ENCODE data around the gene FERD3L.
"Not testable (repeated sequence)": the region's sequence is repeated elsewhere in the genome, so short reads cannot be mapped to it uniquely, and the experiment has no call there.

FERD3L gene, protein sequence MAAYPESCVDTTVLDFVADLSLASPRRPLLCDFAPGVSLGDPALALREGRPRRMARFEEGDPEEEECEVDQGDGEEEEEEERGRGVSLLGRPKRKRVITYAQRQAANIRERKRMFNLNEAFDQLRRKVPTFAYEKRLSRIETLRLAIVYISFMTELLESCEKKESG

DNA sequence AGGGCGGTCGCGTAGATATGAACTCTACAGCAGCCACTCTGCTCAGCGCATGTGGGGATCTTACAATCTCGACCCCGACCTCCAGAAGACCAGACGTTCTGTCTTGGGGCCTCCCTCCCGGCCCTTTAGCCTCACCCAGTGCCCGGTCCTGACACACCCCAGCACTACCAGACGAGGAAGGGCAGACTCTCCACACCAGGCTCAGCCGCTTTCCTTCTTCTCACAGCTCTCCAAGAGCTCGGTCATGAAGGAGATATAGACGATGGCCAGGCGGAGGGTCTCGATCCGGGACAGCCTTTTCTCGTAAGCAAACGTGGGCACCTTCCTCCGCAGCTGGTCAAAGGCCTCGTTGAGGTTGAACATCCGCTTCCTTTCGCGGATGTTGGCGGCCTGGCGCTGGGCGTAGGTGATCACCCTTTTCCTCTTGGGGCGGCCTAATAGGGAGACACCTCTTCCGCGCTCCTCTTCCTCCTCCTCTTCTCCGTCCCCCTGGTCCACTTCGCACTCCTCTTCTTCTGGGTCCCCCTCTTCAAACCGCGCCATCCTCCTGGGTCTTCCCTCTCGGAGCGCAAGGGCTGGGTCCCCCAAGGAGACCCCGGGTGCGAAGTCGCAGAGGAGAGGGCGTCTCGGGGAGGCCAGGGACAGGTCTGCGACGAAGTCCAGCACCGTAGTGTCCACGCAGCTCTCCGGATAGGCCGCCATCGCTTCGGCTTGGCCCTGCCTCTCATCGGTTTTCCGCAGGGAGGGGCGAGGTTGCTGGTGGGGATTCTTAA, at the start of gene FERD3L:
Gene FERD3L, minus strand, starts transcription at position 761 of the 773 bp plus-strand sequence. Its CDS starts 59 bp downstream, at position 702.
- no peak for DNase-seq (ENCODE audit: low read depth)

DNA sequence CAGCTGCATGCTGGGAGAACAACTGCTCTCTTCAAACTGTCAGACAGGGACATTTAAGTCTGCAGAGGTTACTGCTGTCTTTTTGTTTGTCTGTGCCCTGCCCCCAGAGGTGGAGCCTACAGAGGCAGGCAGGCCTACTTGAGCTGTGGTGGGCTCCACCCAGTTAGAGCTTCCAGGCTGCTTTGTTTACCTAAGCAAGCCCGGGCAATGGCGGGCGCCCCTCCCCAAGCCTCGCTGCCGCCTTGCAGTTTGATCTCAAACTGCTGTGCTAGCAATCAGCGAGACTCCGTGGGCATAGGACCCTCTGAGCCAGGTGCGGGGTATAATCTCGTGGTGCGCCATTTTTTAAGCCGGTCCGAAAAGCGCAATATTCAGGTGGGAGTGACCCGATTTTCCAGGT, 49.2 kb upstream of the FERD3L start:
- DNase-seq (ENCODE audit: low read depth): not testable (repeated sequence)

DNA sequence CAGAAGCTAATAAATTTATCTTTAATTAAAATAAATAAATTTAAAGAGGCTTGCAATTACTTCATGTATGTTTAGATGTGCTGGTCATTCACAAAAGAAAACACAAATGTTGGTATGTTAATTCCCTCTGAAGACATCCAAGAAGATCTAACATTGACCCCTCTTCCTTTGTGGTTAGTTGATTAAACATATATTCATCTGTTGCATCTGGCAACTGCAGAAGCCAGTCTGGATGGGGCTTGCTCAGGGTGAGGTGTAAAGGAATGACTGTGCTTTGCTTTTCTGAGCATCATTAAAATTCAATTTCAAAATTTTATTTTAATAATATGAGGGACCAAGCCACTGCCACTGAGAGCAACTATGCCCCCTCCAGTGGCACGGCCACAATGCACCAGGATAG, 36.4 kb upstream of the FERD3L start:
- no peak for DNase-seq (ENCODE audit: low read depth)

DNA sequence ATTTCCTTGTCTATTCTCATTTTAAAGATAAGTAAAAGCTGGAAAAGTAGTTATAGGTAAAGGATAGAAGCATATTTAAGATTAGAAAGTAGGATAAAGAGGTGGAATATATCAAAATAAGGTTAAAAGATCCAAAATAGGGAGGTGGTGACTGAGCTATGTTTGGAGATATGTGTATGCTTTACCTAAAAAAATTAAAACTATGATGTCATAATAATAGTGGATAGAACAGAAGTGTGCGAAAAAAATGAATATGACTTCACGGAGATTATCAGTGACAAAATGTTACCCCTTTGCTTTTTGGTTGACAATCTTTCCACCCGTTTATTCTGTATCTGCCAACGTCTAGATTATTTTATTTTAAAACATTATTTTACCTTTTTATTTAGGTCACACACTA, 33.4 kb upstream of the FERD3L start:
- DNase-seq (ENCODE audit: low read depth): no peak

DNA sequence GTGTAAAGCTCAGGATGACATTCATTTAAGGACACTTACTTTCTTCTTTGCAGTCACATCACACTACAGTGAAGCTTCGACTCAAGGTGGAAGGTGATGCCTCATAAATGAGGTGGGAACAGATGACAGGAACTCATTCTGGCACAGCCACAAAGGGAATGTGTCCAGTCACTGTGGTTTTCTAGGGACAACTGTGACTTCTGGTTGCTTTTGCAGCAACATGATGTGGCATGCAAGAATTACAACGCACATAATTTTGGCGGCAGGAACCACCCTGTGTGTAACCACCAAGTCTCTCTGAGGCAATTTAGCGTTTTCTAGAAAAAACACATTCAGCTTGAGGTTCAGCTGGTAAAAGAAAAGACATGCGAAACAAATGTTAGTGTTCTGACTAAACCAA, 32.0 kb upstream of the FERD3L start:
- no peak for DNase-seq (ENCODE audit: low read depth)

DNA sequence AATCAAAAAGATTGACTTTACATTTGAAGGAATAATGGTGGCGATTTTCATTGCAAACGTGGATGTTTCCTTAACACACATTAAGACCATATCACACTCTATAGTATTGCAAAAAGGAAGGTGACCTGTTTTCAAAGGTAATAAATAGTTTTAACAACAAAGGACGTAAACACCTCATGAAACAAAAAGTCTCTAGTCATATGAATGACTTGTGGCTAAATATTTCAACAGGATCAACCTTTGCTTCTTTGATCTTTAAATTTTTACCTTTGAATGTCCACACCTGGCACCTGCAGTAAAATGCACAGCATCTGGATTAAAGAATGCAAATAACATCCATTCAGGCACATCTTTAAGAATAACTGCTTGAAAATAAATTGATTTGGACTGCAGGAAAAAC, 30.0 kb upstream of the FERD3L start:
- DNase-seq (ENCODE audit: low read depth): no peak

DNA sequence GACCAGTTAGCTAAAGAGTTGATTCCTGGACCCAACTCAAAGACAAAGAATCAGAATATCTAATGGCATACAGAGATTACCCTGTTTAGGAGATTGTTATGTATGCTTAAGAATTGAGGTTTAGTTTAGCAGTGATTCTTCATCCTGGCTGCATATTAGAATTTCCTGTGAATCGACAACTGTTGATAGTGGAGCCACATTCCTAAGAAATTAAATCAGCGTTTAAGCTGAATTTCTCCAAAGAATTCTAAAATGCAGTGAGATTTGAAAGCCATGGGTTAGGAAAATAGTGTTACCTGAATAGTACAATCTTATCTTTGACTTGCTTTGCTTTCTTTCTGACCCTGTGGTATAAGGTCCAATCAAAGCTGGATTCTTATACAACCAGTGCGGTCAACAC, 16.4 kb upstream of the FERD3L start:
- no peak for DNase-seq (ENCODE audit: low read depth)

DNA sequence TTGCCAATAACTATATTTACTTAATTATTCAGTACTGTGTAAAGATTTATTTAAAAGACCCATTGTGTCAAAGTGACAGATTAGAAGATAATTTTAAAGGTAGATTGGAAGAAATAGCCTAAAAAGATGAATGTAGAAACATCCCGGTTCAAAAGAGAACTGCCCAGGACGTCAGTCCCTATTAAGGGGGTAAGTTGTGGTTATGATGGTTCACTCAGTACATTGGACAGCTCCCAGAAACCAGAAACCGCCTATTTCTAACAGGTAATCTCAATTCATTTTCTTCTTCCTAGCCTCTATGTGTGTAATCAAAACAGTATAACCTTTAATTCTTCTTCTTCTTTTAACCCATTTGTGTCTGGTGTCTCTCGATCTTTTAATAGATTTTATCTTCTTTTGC, 1.5 kb upstream of the FERD3L start:
- DNase-seq (ENCODE audit: low read depth): no peak

DNA sequence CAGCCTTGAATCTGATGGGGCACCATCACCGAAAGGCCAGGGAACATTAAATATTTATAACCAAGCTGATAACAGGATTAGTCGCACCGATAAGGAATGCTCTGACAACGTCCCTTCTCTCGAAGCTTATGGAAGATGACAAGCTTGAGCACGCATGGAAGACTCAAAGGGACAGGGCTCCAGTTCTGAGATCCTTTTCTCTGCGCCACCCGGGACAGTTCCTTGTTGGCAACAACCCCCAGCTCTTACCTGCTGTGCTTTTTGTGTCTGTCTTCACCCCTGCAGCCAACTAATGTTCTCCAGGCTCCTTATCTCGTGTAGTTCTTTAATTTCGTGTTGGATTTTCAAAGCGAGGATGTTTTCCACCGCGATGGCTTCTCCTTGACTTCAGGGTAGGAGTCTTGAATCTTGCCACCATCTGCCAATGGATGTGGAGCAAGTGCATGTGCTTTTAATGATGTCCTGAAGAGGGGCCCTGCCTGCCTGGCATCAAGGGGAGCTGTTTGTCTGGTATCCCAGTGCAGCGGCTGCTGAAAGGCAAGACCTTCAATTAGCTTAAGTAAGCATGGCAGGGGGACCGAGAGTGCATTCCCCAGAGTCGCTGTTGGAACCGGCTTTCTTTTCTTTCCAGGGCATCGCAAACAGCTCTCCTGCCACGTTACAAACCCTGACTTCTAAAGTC, 354 bp upstream of the FERD3L start:
- DNase-seq (ENCODE audit: low read depth): no peak

DNA sequence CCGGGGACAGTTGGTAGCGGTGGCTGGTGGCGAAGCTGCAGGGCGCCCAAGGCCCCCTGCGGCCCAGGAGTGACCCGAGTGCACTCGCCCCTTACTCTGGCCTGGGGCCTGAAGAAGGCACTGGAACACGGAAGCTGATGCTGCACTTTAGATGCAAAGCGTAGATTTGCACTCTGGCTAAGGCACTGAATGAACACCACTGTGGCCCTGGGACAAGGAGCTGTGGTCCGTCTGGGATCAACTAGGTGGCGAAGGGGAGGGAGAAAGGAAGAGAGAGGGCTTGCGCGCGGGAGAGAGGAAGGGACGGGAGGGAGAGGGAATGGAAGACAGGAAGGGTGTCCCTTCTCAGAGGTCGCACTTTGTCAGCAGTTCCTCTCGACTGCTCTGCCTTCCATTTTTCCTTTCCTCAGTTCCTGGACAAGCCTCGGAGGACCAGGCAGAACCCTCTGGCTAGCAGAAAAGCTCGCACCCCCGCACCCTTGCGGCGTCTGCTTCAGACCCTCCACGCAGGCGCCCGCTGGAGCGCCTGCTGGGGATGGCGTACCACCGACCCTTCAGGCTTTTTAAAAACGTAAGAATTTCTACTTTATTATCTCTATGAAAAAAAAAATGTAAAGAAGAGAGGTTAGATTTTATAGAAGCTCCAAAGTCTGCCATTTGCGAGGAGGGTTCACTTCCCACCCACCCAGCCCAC, 1.2 kb downstream of the FERD3L start:
- DNase-seq (ENCODE audit: low read depth): no peak

DNA sequence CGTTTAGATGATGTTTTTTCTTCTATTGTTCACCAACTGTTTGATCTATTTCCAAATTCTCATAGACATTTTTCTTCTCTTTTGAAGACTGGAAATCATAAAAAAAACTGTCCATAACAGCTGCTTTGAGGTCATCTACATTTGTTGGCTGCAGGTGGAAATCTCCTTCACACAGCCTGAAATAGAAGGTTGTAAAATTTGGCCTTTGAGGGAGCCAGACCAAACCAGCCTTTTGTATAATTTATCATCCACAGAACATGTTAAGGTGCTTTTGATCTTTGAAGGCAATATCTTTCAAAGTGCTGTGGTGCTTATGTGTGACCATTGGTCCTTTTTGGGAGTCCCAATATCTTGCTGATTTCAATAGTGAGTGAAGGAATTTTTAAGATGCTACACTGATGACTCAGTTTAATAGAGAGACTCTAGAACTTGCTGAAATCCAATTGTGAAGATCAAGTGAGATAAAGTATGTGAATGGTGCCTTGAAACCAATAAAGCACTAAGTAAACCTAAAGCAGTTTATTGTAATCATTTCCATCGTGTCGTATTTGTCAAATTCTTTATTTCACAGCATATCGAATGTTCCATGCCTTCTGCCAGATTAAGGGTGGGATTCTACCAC, 5.4 kb downstream of the FERD3L start:
- no peak for DNase-seq (ENCODE audit: low read depth)

DNA sequence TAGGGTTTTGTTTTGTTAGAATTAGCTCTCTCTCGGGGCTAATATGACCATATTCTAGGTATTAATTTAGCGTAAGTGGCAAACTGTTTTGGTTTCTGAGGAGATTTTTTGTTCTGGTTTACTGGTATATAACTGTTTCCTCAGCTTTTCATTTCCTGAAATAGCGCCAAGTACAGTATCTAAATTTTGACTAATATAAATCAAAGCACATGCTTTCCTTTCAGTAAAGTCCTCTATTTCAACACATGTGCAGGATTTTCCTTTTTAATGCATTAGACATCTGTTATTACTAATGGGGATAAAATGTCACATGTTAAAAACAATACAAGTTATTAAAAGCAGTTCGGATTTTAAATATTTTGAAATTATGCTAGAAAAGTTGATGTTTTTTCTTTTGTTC, 11.3 kb downstream of the FERD3L start:
- DNase-seq (ENCODE audit: low read depth): no peak

DNA sequence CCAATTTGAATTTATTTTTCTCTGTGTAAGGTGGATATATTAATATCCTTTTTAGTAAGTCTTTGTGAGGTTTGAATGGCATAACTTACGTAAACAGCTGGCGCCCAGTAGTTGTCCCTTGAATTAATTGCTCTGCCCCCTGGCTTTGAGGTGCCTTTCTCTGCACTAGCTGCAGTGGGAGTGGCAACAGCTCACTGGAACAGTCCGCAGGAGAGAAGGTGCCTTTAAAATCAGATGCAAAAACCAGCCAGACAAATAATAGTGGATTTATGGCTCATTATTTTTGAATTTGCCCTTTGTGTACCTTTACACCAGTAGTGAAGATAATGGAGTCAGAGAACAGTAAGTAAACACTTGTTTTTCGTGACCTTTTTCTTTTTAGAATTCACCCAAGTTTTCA, 11.8 kb downstream of the FERD3L start:
- no peak for DNase-seq (ENCODE audit: low read depth)

DNA sequence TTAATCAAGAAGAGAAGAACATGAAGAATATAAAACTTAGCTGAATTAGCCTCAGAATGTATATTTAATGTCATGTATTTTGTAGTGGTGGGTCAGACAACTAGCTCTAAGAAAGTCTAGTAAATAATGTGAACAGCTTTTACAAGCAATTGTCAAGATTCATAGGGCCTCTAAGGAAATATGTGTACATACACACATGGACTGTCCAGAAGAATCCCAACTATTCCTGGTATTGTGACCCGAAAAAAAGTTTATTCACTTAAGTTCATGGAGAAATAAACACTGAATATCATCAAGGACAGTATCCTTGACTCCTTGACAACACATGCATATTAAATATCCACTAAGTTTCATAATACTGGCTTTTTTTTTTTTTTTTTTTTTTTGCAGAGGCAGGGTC, 16.4 kb downstream of the FERD3L start:
- DNase-seq (ENCODE audit: low read depth): peak; percentile 10

DNA sequence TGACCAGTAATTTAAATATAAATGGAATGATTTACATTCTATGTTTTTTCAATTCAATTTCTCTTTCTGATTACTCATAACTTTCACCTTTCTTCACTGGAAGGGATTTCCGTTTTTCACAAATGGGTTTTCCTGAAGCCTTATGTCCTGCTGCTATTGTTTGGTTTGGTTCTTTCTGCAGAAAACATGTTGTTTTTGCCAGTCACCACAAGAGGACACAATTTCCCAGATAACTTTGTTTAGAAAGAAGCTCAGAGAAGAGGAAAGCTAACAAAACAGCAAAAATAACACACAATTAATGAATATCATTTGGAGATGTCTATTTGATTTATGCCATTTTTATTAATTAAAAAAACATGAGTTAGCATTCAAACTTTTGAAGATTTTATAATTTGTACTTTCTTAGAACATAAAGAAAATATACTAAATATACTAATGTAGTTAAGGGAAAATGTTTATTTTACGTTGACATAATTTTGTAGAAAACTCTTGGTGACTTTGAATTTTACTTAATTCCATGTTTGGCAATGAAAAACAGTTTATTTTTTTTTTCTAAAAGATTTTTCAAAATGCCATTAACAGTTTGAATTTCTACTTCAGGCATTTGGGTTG, 23.1 kb downstream of the FERD3L start:
- DNase-seq (ENCODE audit: low read depth): peak; percentile 23

DNA sequence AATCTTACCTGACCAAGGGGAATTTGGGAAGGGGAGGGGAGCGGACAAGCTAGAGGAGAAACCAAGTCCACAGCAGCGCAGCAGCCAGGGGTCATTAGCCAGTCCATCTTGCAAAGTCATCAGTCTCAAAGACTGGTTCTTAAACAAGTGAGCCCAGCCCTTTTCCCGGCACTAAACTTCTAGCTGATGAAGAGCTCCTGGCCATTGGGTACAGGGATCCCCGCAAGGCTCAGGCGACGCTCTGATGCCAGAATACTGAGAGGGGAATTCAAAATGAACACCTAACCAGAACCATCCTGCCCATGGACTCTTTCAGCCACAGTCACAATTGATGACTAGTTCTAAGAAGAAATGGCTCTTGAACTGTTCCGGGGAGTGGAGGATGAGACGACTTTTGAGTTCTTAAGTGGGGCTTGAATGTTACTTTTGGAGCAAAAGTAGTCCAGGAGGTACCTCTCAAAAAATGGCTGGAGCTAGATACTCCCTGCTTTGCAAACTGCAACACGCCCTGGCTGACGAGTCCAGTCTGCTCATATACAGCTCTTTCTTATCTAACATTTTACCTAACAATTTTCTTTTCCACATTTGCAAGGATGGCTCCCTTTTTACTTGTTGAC, 25.2 kb downstream of the FERD3L start:
- peak; percentile 6 for DNase-seq (ENCODE audit: low read depth)

DNA sequence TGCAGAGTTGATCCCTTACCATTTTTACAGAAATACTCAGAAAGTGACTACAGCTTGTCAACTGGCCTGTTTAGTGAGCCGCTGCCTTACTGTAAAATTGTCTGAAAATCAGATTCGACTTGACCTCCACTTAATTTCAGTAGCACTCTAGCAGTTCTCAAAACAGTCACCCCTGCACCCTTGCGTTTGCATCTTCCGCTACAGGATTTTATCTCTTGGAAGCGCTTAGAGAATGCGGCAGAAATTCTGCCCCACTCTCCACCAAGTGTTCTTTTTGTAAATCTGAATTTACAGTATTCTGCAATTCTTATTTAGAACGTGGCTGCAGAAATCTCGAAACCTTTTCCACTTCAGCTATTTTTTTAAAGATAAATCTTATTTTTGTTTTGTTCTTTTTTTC, 25.8 kb downstream of the FERD3L start:
- DNase-seq (ENCODE audit: low read depth): no peak

DNA sequence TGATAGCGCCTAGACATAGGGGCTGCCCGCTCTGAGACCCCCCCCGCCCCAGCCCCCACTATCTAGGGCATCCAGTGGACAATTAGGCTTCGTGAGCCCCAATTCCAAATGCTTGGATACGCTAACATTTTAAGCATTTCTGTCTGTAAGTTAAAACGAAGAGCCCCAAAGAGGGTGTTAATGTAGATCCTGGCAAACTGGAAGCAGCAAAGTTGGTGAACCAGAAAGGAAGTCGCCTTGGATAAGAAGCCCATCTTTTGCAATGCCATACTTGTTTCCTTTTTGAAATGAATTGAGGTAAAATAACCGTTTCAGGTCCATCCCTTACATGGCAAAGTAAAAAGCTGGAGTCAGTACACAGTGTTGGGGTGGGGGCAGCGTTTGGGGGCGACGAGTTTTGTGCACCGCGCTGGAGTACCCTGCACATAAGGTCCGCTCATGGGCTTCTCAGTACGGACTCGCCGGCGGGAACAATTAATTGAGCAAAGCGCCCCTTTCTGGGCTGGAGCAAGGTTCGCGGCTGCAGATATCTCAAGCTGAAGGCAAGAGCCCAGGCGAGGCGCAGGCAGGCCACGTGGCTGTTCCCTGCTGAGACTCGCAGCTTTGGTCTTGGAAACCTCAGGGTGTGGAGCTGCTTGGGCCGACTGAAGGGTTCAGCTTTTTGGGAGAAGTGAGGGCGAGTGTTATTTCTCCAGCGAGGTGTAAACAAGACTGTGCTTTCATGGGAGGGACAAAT, 26.4 kb downstream of the FERD3L start:
- DNase-seq (ENCODE audit: low read depth): no peak

DNA sequence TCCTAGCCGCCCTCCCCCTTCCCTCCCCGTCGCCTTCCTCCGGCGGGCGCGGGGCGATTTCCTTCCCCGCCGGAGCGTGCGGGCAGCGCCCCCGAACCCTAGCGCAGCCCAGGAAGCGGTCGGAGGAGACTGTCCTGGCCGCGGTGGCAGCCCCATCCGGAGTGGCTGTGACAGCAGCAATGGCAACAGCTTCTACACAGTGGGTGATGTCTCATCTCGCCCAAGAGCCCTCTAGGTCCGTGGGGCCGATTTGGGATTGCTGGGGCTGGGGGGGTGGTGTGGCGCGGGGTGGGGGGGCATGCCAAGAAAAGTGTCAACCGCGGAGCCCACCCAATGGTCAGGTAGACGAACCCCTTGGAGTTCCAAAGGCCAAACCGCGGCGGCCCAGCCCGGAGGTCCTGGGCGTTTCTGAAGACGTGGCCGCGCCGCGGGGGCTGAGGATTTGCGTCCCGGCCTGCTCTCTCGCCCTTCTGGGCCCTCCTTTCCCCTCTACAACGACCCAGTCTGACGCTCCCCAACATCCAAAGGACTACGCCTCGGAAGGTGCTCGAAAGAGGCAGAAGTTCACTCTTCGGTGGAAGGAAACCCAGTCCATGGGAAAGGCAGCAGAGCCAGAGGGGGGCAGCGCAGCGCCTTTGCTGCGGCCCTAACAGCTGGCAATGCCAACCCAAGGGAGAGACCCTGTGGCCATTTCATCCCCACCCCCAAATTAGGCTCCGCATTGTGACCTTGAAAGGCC, 27.2 kb downstream of the FERD3L start:
- DNase-seq (ENCODE audit: low read depth): no peak
